NCI-H2107 (cell line): ENCODE data around the gene PARP2.

Experiments used
- DNase-seq: peaks from one replicate; lab custom pipeline; 2025; lab: John Stamatoyannopoulos, UW

PARP2 gene

DNA sequence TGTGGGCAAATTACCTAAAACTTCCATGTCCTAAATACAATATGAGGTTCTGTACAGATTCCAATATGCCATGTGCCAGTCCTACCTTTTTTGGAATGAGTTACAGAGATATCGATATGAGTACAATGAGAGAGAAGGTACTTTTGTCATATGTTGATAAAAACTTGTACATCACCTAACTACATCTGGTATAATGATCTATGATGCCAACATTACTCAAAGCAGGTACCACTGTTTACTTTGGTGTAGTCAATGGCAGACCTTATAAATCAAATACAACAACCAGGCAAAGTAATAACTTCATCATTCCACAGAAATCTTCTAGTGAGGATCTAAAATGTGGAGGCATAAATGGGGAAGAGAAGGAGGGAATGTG lies 57.1 kb downstream of the PARP2 start:
- DNase-seq: no peak

DNA sequence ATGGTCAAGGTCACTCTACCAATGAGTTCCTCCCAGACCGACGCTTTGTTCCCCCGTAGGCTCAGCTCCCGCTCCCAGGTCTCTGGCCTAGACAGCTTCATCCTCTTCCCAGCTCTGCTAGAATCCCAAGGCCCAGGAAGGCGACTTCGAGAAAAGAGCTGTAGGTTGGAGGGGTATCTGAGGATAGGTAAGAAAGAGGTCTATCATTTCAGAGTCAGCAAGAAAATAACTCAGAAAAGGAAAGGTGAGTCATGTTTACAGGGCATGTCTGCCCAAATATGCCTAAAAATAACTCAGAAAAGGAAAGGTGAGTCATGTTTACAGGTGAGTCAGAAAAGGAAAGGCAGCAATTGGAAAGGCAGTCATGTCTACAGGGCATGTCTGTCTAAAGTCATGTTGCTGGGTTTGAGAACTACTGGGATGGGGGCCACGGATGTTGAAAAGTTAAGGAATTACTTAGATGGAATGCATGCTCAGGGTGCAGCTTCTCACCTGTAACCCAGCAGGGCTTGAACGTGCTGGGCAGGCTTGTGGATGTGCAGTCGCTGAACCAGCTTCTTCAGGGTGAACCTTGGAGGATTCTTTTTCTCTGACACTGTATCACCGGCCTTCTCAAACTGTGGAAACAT lies 57.6 kb downstream of the PARP2 start:
- no peak for DNase-seq

DNA sequence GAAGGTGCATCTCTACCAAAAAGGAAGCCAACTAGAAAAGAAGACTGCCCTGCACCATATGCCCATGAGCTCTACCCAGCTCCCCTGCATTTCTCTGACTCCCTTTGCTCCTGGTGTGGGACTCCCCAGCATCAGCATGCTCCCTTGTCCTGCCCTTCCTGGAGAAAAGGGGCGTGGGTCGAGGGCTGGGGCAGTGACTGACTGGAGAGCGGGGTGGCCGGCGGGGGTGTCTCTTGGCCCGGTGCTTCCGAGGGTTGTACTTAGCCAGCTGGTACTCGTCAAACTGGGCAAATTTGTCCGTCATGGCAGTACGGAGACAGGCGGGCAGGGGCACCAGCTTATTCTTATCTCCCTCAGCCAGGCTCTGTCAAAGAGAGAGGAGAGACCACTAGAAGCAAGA lies 60.1 kb downstream of the PARP2 start:
- DNase-seq: no peak
